Renal cortical epithelial cell (primary cell): ENCODE data around the gene VASN. TPM values are rescaled to one million over a fixed set of nuclear protein-coding genes. Genes with fewer than 3 reads are reported as not detected.
"Not testable (repeated sequence)": the region's sequence is repeated elsewhere in the genome, so short reads cannot be mapped to it uniquely, and the experiment has no call there.

Experiments
- DNase-seq: peaks from one replicate; pipeline ENCODE4 v3.0.0-alpha.2; 2011; ENCODE audit warnings: low read depth
- total RNA-seq: library from RNA; depleted of rRNA; stranded (reverse); fragments of >200 nt; gene quantifications from 2 replicates; pipeline ENCODE4 v1.2.3, GENCODE V29; 2014

Gene VASN
- total RNA-seq, 1 donor from 2014 or later = 47.0 TPM

DNA sequence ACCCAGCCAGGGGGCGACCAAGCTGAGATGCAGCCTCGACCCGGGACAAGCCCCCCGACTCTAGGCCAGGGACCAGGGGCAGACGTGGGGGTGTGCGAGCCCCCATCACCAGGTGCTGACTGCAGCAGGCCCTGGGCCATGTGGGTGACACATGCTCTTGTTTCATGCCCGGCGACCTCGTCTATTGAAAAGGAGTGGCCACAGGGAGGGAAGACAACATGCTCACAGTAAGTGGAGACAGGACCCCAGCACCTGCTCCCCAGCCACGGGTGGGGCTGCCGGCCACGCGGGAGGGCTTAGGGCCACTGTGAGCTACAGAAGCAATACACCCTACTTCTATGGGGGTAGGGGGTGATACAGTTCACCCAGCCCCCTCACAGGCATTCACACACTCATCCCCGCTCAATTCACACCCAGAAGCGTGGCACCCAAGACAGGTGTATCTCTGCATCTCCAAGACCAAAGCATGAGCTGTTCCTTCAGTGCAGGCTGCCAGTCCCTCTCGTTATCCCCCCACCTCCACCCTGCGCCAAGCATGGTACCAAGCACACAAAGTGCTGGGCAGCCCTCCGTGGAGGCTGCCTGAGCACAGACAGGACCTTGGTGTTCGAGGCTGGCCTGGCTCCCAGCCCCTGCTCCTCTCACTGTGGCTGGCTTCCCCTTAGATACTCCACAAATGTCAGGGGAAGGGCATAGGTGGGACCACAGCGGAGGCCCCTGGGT is 13.6 kb downstream of the VASN start:
- no peak for DNase-seq

GRCh38 chr16:4385789-4386450 is 14.3 kb downstream of the VASN start:
- no peak for DNase-seq

- DNase-seq = no peak
Observed at GRCh38 chr16:4386451-4386805, 14.8 kb downstream of the VASN start.

- no peak for DNase-seq
Observed at GRCh38 chr16:4386951-4387565, 15.4 kb downstream of the VASN start.

DNA sequence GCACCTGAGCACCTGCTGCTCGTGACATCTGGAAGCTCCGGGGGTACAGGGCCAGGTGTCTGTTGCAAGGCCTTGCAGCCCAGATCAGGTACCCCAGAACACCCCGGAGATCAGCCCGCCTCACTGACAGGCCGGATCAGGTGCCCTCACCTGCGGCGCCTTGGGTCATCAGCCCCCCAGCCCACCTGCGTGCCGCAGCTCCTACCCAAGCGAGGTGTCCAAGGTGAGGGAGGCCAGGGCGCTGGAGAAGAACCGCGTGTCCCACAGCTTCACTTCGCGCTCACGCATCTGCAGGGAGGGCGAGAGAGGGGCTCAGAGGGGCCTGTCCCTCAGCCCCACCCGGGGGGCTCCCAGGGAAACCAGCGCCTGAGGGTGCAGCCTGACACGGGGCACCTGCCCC is 16.1 kb downstream of the VASN start:
- no peak for DNase-seq

- no peak for DNase-seq
Observed at GRCh38 chr16:4388271-4389021, 16.8 kb downstream of the VASN start.

DNA sequence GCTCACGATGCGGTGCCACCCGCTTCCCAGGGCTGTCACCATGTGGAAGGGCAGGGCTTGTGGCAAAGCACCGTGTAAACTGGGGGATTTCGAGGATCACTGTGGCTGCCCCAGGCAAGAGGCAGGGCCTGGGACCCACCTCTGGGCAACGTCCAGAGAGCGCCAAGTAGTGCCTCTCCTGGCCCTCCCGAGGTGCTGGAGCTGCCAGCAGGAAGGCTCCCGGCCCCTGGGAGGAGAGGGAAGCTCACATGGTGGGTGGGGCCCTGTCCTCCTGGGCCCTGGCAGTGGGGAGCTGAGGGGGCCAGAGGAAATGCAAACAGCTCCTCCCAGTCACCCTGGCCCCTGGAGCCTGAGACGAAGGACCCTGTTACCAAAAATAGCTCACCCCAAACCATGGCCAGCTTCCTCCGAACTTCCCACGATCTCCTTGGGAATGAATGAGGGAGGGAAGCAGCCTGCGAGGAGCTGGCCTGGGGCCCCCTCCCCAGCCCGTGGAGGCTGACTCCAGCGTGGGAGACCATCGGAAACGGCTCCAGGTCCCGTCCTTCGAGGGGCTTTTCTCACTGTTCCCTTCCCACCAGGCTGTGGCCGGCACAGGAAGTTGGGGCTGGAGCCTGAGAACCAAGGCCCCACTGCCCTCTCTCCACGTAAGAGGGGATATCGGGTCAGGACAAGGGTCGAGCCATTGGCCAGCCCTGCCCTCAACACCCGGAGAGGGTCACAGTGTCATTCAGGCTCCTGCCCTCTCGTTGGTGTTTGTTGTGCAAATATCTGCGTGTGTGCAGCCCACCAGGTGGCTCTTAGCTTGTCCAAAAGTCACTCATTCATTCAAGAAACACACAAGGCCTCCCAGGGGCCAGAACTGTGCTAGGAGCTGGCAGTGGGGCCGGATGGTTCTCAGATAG is 17.7 kb downstream of the VASN start:
- DNase-seq = no peak

DNA sequence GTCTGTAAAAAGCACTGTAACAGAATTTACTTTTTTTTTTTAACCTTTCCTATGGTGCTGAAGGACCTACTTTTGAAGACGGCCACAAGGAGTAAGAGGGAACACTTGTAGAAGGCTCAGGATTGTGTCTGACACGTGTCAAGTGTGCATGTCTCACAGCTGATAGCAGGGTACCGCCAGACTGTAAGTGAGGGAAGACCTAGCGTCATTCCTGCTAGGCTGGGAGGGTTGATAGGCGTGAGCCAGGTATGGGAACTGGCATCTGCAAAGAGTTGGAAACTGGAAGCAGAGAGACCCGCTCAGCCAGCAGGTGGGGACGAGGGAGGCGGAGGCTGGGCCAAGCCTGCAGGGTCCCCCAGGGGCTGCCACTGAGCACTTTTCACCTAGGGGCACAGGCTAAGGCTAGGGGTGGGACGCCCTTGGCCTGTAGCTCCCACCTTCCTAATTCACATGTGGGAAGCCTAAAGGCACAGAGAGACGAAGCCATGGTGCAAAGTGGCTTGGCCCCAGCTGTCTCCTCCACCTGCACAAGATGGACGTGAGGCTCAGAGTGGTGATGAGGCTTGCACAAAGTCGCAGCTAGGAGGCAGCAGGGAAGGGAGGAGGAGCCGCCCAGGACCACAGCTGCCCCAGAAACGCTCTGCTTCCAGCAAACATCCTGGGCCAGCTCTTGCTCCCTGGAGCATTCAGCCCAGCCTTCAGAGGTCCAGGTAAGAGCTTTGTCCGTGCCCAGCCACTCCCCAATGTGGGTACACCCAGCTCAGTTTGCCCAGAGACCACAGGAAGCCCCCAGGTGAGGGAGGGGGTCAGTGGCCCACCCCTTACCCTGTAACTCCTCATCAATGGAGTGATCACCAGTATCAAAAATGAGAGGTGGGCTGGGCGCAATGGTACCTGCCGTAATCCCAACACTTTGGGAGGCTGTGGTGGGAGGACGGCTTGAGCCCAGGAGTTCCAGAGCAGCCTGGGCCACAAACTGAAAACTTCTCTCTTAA is 18.9 kb downstream of the VASN start:
- no peak for DNase-seq

- DNase-seq = no peak
Observed at GRCh38 chr16:4391631-4392381, 20.2 kb downstream of the VASN start.

DNA sequence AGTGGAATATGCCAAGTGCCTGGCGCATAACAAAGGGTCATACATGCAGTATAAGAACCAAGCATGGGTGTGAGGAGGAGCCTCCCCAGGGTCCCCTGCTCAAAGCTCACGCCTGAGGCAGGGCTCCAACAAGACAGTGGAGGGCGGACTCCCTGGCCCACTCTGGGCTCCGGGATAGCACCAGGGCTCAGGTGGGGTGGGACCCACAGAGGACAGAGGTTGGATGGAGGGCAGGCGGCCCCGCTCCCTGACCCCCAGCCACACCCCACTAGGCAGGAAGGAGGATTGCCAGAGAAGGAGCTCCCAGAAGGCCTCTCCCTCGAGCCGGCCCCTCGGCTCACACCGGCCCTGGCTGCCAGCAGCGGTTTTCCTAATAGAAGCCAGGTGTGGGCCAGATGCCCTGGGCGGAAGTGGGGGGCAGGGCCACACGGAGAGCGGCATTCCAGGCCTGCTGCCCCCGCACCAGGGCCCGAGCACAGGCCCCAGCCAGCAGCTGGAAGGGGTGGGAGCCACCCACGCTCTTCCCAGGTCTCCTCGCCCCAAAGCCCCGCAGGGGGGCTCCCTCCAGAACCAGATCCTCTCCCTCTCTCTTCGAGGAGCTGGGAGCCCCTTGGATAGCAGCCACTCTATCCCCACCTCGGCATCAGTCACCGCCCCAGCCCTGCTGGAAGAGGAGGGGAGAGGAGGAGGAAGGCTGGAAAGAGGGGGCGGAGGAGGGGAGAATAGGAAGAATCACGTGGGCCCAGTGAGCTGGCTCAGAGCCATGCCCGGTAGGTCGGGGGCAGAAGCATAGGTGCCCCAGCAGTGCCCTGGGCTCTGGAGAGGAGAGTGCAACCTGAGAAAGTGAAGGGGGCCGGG is 21.0 kb downstream of the VASN start:
- DNase-seq = peak; percentile 33

DNA sequence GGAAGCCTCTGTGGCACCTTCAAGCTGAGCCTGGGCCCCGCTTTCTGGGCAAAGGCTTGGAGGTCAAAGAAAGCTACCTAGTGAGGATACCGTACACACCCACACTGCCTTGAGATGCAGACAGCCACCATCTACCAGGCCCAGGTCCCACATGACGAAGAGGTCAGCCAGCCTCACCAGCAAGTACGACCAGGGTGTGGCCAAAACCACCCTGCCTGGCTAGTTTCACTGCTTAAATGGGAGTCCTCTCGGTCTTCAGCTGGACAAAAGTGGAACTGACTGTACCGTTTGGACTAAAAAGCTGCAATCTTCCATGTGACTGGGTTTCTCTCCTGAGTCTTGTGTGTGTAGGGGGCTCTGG is 21.6 kb downstream of the VASN start:
- peak; percentile 67 for DNase-seq

GRCh38 chr16:4393850-4394249 is 22.2 kb downstream of the VASN start:
- not testable (repeated sequence) for DNase-seq

- DNase-seq = no peak
Observed at GRCh38 chr16:4395055-4395726, 23.5 kb downstream of the VASN start.

DNA sequence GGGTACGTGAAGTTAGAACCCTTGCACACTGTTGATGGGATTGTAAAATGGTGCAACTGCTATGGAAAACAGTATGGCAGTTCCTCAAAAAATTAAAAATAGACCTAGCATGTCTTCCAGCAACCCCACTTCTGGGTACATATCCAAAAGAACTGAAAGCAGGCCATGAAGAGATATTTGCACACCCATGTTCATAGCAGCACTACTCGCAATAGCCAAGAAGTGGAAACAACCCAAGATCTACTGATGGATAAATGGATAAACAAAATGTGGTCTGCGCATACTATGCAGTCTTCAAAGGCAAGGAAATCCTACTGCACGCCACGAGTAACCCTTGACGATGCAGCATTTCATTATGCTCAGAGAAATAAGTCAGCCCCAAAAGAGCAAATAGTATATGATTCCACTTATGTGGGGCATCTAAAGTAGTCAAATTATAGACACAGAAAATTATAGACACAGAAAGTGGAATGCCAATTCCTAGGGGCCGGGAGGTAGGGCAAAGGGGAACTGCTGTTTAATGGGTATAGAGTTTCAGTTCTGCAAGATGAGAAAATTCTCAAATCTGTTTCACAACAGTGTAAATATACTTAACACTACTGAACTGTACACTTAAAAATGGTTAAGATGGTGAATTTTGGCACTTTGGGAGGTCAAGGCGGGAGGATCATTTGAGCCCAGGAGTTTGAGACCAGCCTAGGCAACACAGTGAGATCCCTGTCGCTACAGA is 27.5 kb downstream of the VASN start:
- no peak for DNase-seq

GRCh38 chr16:4401094-4401501 is 29.4 kb downstream of the VASN start:
- DNase-seq = no peak

DNA sequence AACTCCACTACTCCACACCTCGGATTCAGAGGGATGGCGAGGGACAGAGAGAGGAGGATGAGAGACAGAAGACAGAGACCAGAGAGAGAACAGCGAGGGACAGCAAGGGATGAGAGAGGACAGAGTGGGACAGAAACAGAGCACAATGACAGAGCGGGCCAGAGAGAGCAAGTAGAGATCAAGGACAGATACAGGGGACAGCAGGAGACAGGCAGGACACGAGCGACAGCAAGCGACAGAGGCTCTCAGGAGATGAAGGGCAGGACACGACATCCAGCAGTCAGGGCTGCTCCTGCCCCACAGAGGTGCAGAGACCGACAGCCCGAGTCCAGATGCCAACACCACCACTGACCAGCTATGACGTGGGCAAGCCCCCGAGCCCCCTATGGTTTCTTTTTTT is 29.9 kb downstream of the VASN start:
- no peak for DNase-seq

- DNase-seq = no peak
Observed at GRCh38 chr16:4402439-4403132, 30.9 kb downstream of the VASN start.
